Medulla oblongata (tissue), 1 donor: Measurements from ENCODE around the gene WASF3.

Source experiments
- DNase-seq: peaks from one replicate; pipeline ENCODE4 v3.0.0-alpha.2; 2015; ENCODE audit errors: extremely low spot score

Gene WASF3, protein sequence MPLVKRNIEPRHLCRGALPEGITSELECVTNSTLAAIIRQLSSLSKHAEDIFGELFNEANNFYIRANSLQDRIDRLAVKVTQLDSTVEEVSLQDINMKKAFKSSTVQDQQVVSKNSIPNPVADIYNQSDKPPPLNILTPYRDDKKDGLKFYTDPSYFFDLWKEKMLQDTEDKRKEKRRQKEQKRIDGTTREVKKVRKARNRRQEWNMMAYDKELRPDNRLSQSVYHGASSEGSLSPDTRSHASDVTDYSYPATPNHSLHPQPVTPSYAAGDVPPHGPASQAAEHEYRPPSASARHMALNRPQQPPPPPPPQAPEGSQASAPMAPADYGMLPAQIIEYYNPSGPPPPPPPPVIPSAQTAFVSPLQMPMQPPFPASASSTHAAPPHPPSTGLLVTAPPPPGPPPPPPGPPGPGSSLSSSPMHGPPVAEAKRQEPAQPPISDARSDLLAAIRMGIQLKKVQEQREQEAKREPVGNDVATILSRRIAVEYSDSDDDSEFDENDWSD

DNA sequence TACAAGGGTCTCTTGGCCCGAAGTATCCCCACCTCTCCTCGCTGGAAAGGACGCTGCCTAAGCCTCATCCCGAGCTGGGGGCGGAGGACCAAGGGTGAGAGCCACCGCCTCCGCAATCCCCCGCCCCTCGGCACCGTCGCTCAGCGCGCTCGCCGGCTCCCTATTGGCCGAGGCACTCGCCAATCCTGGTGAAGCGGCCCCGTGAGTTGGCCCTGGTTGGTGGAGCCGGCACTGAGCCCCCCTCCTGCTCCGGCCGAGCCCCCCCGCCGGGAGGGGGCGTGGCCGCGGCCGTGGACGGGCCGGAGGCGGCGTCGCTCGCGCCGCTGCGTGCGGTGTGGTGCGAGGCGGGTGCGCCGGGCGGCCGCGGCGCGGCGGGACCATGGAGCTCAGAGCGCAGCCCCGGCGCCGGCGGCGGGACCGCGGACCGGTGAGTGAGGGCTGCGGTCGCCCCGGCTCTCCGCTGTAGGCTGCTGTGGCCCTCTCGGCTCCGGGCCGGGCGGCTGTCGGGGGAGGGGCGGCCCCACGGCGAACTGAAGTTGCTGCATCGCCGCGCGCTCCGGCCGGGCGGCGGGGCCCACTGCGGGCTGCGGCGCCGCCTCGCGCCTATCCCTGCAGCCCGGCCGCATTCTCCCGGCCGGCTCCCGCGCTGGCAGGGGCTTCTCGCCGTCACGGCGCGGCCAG lies at the start of gene WASF3:
Gene WASF3 (plus strand): TSS at position 291 of the 681 bp plus-strand sequence. CDS start 84,588 bp downstream, outside the sequence.
- peak; percentile 96 for DNase-seq

DNA sequence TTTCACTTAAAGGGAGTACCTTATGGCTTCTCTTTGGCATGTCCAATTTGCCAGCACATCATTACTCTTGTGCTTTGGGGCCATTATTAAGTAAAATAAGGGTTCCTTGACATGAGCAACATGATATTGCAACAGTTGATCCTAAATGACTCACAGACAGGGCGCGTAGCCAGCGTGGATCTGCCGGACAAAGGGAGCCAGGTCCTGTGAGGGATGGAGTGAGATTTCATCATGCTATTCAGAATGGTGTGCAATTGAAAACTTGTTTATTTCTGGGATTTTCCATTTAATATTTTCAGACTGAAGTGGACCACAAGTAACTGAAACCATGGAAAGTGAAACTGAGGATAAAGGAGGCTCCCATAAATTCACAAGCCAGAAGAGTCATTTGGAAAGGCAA lies 48.6 kb upstream of the WASF3 start:
- DNase-seq = no peak

DNA sequence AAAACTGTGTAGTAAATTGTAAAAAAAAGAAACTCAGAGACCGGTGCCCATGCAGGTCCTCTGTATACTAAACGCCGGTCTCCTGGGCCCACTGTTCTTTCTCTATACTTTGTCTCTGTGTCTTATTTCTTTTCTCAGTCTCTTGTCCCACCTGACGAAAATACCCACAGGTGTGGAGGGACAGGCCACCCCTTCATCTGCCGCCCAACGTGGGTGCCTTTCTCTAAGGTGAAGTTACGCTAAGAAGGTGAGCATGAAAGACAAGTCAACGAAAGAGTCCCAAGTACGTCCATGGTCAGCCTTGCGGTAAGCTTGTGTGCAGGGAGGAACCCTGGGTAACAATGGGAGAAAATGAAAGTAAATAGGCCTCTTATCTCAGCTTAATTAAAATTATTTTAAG lies 48.0 kb upstream of the WASF3 start:
- no peak for DNase-seq

DNA sequence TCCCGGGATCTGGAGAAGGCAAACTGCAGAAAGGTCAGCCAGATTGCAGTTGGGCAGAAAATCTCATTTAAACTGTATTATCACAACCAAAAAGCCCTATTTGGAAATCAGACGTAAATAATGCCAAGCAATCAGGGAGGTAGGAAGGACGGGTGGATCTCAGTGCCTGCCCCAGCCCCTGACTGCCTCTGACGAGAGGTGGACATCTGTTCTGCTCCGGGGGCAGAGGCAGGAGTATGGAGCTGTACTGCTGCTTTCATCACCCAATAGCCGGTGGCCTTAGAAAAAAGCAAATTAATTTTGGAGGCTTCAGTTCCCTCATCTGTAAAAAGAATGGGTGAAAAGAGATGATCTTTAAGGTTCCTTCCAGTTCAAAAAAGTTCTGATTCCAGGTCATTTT lies 43.6 kb upstream of the WASF3 start:
- DNase-seq = no peak

DNA sequence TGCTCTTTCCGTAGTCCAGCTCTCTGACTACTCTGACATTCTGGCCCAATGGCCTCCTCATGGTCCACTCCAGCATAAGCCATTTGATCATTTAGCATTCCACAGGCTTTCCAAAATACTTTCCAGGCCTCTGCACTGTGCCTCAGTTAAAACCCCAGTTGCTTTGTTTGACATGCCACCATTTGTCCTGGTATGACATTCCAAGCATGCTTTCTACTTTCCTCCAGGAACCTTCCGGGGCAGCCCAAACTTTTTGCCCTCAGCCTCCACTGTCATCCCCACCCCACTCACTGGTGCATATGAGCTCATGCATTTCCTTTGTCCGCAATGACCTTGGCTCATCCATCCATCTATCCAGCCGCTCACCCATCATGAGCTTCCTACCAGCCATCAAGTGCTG lies 41.8 kb upstream of the WASF3 start:
- no peak for DNase-seq

DNA sequence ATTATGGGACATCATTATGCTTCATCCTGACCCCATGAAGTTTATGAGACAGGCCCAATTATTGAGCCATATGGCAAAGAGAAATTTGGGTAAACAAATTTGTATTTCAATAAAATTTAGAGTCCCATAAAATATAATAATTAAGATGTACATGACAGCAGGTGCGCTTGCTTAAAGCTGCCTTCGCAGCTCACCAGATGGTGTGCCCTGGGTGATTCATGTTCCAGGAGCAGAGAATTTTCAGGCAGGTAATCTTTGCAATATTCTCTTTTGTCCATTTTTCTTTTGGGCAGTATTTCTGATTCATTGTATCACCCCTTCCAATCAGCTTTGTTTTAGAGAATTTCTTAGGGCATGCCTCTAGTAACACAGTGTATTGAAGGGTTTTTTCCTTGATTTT lies 39.5 kb upstream of the WASF3 start:
- no peak for DNase-seq

DNA sequence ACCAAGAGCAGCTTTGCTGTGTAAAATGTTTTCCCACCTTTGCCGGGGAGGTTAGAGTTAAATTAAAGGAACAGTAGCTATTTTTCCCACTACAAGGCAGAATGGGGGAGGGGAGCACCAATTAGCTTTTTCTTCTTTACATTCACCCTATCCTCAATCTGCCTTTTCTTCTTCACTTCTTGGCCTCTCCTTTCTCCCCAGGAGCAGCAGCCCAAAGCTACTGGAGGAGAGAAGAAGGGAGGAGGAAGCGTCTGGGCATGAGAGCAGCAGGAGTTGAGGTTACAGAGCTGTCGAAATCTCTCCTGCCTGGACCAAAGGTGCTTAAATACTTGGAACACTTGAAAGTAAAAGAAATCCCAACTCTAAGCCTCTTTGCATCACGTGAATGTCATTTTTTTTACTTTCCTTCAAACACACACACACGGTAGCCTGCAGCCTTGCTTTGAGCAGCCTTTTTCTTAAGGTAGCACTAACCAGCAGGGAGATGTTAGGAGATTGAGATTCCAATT lies 39.0 kb upstream of the WASF3 start:
- DNase-seq = no peak

DNA sequence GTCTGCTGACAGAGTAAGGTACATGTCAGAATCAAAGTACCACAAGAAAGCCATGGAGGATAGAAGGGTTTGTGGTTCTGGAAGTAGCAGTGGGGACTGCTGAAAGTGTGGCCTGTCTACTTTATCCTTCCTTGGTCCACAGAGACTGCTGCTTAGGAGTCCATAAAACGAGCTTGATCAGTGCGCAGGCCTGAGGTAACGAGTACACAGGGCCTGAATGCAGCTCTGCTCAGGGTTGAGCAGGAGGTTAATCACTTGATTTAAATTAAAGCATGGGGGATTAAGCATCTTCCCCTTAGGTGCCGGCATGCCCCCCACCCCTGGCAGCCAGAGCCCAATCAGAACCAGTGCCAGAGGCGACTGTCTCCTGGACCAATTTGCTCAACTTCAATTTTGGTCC lies 34.9 kb upstream of the WASF3 start:
- DNase-seq = no peak

DNA sequence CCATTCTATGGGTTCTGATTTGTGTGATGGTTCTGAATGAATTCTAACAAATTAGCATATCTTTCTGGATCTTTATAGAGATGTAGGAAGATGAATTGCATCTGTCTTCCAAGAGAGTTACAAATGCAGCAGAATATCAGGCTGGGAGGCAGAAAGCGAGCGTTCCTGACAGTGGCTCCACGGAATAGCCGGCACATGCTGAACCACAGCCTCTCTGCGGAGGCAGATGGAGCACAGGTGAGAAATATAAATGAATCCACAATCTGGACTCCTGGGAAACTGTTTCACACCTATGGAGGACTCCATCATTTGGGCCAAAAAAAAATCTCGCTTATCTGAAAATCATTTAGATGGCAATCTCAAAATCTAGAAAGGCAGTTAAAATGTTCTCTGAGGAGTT lies 34.5 kb upstream of the WASF3 start:
- no peak for DNase-seq

DNA sequence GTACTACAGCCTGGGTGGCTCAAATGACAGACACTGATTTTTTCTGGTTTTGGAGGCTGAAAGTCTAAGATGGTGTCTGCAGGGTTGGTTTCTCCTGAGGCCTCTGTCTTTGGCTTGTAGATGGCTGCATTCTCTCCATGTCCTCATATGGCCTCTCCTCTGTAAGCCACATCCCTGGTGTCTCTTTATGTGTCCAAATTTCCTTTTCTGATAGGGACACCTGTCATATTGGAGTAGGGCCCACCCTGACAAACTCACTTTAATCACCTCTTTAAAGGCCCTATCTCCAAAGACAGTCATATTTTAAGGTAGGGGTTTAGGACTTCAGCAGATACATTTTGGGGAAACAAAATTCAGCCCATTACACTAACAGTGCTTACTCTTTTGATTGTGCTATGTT lies 32.0 kb upstream of the WASF3 start:
- no peak for DNase-seq

DNA sequence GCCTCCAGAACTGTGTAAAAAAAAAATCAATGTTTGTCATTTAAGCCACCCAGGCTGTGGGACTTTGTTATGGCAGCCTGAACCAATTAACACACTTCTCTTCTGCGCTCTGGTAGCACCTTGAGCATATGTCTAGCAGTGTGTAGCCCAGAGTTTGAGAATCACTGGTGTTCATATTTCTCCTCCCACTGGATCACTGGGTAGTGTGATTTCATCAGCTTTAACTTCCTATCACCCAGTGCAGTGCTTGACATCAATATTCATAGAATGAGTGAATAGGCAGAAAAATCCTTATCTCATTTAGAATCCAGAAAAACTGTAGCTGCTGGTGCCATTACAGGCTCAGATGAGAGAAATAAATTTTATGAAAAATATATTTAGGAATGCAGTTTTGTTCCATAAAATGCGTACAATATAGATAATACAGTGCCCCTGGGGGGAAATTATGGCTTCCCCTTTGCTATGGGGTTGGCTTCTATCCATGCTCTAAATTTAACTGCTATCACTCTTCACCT lies 30.7 kb upstream of the WASF3 start:
- no peak for DNase-seq

DNA sequence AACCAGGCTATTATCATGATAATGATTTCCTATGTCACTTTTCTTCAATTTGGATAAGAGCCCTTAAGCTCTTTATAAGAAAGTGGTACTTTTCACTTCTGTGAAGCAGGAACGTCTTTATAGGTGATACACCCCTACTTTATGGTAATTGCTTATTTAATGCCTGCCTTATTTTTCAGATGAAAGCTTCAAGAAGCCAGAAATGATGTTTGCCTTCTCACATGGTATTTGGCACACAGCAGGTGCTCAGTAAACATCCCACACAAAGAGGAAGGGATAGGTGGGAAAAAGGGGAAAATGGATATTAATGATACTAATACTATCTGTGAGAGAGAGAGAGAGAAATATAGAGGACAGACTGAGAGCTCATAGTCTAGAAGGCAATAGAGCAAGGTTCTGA lies 29.0 kb upstream of the WASF3 start:
- no peak for DNase-seq

DNA sequence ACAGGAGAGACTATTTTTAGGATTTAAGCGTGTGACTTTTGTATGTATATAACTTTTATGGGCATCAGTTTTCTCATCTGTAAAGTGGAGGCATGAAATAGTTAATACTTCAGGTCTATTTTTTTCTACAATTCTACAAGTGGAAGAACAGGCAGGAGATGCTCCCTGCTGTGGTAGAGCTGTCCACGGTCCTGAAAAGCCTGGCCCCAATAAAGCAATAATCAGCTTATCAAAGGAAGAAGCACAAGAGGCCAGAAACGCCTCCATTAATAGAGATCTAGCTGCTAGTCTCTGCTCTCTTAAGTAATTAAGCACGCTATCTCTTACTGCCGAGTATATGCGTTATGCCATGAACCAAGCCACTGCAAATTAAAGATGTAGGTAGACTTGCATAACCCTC lies 28.0 kb upstream of the WASF3 start:
- no peak for DNase-seq

DNA sequence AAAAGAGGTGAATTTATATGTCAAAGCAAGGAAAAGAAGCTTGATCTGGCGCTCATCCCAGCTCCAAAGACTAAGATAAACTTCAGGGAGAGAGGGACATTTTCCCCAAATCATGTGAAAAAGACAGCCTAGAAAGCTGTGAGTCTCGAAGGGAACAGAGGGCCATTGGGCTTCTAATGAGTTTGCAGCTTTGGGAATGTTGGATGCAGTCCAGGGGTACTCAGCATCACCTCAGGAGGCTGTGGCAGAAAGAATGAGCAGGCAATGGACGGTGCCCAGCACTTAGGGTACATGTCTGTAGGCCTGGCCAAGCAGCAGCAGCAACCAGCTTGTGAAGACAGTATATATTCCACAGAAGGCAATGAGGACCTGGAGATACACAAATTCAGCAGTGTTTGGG lies 25.7 kb upstream of the WASF3 start:
- DNase-seq = no peak

DNA sequence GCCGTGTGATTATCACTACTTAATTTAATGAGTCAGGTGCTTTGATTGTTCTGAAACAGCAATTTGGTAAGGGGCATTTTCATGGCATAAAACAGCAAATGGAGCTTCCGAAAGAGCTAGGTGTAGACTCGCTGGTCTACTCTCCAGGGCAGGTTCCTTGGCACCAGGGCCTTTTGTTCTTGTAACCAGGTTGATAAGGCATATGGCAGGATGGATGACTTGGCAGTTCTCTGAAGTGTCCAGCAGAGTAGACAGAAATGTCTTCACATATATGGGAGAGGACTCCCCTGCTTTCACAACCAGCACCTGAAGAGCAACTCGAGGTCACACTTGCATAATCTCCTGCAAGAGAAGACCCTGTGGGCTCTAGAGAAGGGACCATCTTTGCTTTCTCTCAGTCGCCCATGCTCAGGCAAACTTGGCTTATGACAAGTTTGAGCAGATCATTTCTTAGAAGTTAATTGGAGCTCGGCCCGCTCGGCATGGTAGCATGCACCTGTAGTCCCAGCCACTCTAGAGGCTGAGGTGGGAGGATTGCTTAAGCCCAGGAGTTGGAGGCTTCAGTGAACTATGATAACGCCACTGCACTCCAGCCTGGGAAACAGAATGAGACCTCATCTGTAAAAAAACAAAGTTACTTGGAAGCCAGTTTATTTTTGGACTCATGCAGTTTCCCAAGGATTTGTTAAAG lies 23.3 kb upstream of the WASF3 start:
- no peak for DNase-seq

DNA sequence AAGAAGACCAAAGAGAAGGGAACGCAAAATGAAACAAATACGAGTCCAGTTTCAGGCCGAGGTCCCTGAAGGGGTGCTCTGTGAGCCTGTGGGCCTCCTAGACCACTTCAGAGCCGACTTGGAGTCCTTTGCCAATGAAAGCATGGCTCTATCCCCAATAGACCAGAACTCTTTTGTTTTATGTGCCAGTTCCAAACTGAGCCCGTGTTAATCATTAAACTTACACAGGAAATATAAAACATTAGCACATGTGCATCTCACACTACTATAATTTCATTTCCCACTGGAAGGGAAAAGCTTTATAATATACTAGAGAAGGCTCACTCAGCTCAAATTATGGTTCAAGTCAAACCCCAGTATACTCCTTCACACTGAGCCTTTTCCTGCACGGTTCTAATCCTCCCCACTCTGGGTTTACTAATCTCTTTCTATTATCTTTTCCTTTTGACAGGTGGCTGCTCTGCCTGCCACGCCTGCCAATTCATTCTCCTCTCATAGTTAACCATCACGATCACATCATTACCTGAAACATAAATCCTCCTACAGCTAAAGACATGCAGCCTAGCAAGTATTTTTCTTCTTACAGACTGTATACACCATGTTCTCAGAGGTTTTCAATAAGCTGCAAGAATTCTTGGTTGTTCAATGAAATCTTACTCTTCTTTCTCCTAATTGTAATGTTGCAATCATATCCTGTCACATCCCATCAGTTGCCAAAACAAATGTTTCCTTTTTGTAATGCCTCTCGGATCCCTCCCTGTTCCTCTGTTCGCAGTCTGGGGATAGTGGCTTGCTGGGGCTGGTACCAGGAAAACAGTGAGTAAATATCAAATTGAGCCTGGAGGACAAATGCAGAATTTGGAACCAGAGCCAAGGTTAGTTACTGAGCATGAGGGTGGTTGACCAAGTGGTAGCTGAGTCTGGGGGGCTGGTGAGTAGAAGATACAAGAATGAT lies 18.8 kb upstream of the WASF3 start:
- DNase-seq = no peak

DNA sequence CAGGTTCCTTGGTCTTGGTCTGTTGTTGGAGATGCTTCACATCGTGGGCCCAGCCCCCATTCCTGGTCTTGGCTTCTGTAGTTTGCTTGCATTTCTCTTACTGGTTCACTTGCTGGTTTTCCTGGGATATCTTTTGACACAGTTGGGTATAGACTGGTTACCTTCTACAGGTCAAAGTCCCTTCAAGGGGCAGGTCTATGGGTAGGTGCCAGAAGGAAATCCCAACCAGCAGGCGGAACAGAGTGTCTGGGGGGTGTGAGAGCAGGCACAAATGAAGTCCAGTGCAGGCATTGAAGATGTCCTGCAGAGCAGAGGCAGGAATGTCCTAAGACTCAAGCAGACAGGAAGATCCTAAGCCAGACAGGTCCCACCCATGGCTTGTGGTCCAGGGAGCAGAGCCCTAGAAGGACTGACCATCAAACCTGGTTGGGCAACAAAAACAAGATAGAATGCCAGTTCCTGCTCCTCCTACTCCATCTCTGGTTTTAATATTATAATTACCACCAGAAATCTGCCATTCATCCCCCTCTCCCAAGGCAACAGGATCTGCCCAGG lies 17.7 kb upstream of the WASF3 start:
- DNase-seq = no peak

DNA sequence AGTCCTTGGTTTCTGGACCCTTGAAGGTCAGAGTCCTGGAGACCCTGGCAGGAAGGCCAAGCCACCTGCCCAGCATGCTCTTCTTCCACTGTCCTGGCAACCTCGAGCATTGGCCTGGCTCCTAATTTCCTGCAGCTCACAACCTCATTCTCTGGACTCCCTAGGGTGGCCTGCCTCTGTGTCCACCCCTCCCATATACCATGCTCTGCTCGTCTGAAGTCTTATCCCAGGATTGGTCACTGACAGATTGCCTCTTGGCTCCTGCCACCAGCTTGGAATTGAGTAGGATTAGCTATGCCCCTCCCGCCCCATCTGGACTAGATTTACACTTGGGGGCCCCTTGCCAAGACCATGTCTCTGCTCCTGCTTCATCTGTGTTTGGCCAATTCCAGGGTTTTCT lies 17.1 kb upstream of the WASF3 start:
- no peak for DNase-seq

DNA sequence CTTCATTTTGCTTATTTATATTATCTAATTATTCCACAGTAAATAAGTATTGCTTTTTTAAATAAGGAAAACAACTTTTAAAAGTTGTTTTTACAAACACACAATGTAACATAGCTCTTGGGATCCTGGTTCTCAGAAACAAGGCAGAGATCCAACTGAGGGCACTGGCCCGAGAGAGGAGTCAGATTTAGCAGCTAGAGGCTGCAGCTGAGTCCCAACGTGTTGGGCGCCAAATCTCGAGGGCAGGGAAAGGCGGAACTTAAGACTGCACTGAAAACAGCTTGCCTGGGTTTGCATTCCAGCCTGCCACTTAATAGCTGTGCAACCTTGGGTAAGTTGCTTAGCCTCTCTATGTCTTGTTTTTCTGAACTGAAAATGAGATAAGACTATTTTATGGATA lies 16.4 kb upstream of the WASF3 start:
- DNase-seq = no peak

DNA sequence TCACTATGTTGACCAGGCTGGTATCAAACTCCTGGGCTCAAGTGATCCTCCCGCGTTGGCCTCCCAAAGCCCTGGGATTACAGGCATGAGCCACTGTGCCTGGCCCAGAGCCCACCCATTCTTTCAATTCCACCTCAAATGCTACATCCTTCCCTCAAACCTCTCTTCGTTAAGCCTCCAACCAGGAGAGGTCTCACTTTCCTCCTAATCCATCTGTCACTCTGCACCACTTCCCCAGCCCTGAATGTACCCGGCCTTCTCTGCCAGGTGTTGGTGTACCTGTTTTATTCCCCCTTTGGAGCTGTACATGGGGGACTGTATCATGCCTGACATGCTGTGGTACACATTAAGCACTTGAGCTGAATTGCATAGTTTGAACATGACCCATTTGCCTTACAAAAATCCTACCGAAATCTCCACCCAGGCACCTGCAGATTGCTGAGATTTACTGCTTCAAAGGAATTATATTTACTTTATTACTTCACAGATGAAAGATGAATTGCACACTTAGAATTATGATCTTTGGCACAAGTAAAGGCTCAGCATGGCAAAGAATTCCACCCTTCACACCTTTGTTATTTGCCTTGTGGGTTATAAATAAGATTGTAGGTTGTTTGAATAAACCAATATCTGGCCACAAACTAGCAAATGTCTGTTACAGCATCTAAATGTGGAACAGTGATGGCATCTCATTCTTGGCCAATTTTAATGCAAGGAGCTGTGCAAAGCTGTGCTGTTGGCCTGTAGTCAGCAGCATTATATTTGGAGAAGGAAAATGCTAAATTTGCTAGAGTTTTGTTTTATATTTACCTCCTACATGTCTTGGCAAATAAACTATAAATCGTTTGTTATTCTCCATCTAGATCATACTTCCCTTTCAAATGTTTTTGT lies 15.6 kb upstream of the WASF3 start:
- no peak for DNase-seq
